ENCODE measurements around the gene SELENOF. TPM values are rescaled to one million over a fixed set of nuclear protein-coding genes. Genes with fewer than 3 reads are reported as not detected.

Gene SELENOF
- total RNA-seq, 2 experiments from 2014 or later, result 128 to 162 TPM

DNA sequence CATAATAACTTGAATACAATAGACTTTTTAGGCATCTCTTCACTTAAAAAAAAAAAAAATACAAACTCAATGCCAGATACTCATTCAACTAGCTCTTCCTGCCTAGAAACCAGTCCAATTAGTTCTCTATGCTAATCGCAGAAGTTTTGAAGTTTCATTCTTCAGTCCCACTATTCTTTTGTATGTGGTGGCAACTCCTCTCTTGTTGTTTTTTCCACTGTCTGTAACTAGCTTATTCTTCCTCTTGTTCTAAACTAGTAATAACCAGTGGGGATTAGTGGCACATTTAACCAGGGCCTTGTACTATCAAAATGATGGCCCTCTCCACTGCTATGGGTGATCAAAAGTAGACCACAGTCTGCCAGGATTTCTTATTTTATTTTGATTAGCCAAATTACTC, 52.5 kb downstream of the SELENOF start:
- DNase-seq, result no peak
- Mint-ChIP-seq H3K36me3 (peaks cover 13% of the 10 kb centered on the region), H3K4me3 (no peak overlapping the region), H3K9me3 (ENCODE audit: low read depth) (no peaks in the 10 kb centered on the region), H3K4me1 (no peaks in the 10 kb centered on the region), H3K27me3 (no peaks in the 10 kb centered on the region), H3K27ac (no peak overlapping the region)
- ATAC-seq, result no peak
- CTCF ChIA-PET, result no interaction called here

- CTCF ChIA-PET, result interaction anchor here (0.6 kb wide), 1 partner anchor 15 kb away, joined by 3 read pairs; no protein-coding TSS in a partner anchor
Measured at GRCh38 chr1:86860424-86860823, 53.5 kb downstream of the SELENOF start.

DNA sequence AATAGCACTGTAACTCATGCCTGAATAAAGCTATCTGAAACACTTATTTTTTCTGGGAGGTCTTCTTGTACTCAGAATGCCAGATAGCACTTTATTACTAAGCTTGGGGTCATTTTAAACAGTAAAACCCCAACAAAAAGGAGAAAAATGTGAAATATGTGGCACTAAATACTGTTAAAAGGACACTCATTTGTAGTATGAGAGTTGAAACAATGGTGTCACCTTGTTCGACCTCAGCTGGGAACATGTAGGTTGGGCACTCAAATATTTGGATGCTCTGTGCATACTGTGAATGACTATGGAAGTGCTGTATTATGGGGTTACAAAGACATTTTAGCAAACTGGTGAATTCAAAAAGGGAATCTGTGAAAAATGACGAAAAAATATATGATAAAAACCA, 53.9 kb downstream of the SELENOF start:
- CTCF ChIA-PET, result no interaction called here

More at GRCh38 chr1:86860424-86860823, 53.5 kb downstream of the SELENOF start:
- no peaks in the 10 kb centered on the region for H3K4me1 Mint-ChIP-seq
- ATAC-seq, result no peak
- no peaks in the 10 kb centered on the region for H3K27me3 Mint-ChIP-seq
- no peak overlapping the region for H3K4me3 Mint-ChIP-seq
- no peak overlapping the region for H3K27ac Mint-ChIP-seq
- peaks cover 8% of the 10 kb centered on the region for H3K36me3 Mint-ChIP-seq
- no peaks in the 10 kb centered on the region for H3K9me3 Mint-ChIP-seq (ENCODE audit: low read depth)
- DNase-seq, result no peak

GRCh38 chr1:86858524-86859261, 55.2 kb downstream of the SELENOF start:
- Mint-ChIP-seq H3K27me3 (no peaks in the 10 kb centered on the region), H3K4me3 (no peak overlapping the region), H3K27ac (no peak overlapping the region), H3K9me3 (ENCODE audit: low read depth) (no peaks in the 10 kb centered on the region), H3K36me3 (peaks cover 6% of the 10 kb centered on the region), H3K4me1 (no peaks in the 10 kb centered on the region)
- no peak for DNase-seq
- CTCF ChIA-PET, result interaction anchor here (0.9 kb wide), 1 partner anchor 12 kb away, joined by 3 read pairs; no protein-coding TSS in a partner anchor
- ATAC-seq, result no peak

More for the DNA sequence above, 53.9 kb downstream of the SELENOF start:
- ATAC-seq (no peak), DNase-seq (no peak)
- peaks cover 6% of the 10 kb centered on the region for H3K36me3 Mint-ChIP-seq
- no peak overlapping the region for H3K27ac Mint-ChIP-seq
- H3K27me3 Mint-ChIP-seq, result no peaks in the 10 kb centered on the region
- H3K4me3 Mint-ChIP-seq, result no peak overlapping the region
- no peaks in the 10 kb centered on the region for H3K9me3 Mint-ChIP-seq (ENCODE audit: low read depth)
- H3K4me1 Mint-ChIP-seq, result no peaks in the 10 kb centered on the region

GRCh38 chr1:86856196-86856595, 57.7 kb downstream of the SELENOF start:
- Mint-ChIP-seq H3K9me3 (ENCODE audit: low read depth) (no peaks in the 10 kb centered on the region), H3K27me3 (no peaks in the 10 kb centered on the region), H3K4me3 (no peak overlapping the region), H3K36me3 (peaks cover 3% of the 10 kb centered on the region), H3K4me1 (no peaks in the 10 kb centered on the region), H3K27ac (no peak overlapping the region)
- CTCF ChIA-PET, result interaction anchor here (0.6 to 1.1 kb wide), 3 partner anchors 11 to 360 kb away, joined by 3 read pairs; no protein-coding TSS in a partner anchor
- DNase-seq (no peak), ATAC-seq (no peak)

DNA sequence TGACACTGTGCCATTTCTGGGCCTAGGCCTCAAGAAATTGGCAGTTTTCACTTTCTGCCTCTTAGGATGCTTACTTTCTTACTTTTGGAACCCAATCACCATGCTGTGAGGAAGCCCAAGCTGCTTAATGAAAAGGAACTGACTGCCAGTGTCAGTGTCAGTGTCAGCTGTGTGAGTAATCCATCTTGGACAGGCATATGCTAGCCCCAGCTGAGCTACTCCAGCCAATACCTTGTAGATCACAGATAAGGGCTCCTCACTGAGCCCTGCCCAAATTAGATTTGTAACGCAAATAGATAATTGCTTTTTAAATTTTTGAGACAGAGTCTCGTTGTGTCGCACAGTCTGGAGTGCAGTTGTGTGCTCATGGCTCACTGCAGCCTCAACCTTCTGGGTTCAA, 59.6 kb downstream of the SELENOF start:
- Mint-ChIP-seq H3K27me3 (no peaks in the 10 kb centered on the region), H3K4me1 (no peaks in the 10 kb centered on the region), H3K27ac (no peak overlapping the region), H3K36me3 (no peaks in the 10 kb centered on the region), H3K9me3 (ENCODE audit: low read depth) (no peaks in the 10 kb centered on the region), H3K4me3 (no peak overlapping the region)
- ATAC-seq (no peak), DNase-seq (no peak)
- CTCF ChIA-PET, result interaction anchor here (1.1 kb wide), 1 partner anchor 21 kb away, joined by 3 read pairs; no protein-coding TSS in a partner anchor

- Mint-ChIP-seq H3K36me3 (no peaks in the 10 kb centered on the region), H3K4me3 (no peak overlapping the region), H3K4me1 (no peaks in the 10 kb centered on the region), H3K27ac (no peak overlapping the region), H3K9me3 (ENCODE audit: low read depth) (no peaks in the 10 kb centered on the region), H3K27me3 (no peaks in the 10 kb centered on the region)
- CTCF ChIA-PET, result no interaction called here
- ATAC-seq, result no peak
- DNase-seq, result no peak
Measured at GRCh38 chr1:86852782-86853408, 61.0 kb downstream of the SELENOF start.

GRCh38 chr1:86852289-86852688, 61.6 kb downstream of the SELENOF start:
- H3K27ac Mint-ChIP-seq, result no peak overlapping the region
- H3K9me3 Mint-ChIP-seq (ENCODE audit: low read depth), result no peaks in the 10 kb centered on the region
- no peak overlapping the region for H3K4me3 Mint-ChIP-seq
- ATAC-seq (no peak), DNase-seq (no peak)
- no peaks in the 10 kb centered on the region for H3K27me3 Mint-ChIP-seq
- no peaks in the 10 kb centered on the region for H3K4me1 Mint-ChIP-seq
- CTCF ChIA-PET, result no interaction called here
- H3K36me3 Mint-ChIP-seq, result no peaks in the 10 kb centered on the region

- no peak for ATAC-seq
- Mint-ChIP-seq H3K4me1 (no peaks in the 10 kb centered on the region), H3K9me3 (ENCODE audit: low read depth) (no peaks in the 10 kb centered on the region), H3K27me3 (no peaks in the 10 kb centered on the region), H3K36me3 (no peaks in the 10 kb centered on the region), H3K4me3 (no peak overlapping the region), H3K27ac (no peak overlapping the region)
- CTCF ChIA-PET, result no interaction called here
- no peak for DNase-seq
Measured at GRCh38 chr1:86849756-86850155, 64.2 kb downstream of the SELENOF start.

GRCh38 chr1:86848654-86849053, 65.3 kb downstream of the SELENOF start:
- Mint-ChIP-seq H3K27me3 (no peaks in the 10 kb centered on the region), H3K36me3 (no peaks in the 10 kb centered on the region)

DNA sequence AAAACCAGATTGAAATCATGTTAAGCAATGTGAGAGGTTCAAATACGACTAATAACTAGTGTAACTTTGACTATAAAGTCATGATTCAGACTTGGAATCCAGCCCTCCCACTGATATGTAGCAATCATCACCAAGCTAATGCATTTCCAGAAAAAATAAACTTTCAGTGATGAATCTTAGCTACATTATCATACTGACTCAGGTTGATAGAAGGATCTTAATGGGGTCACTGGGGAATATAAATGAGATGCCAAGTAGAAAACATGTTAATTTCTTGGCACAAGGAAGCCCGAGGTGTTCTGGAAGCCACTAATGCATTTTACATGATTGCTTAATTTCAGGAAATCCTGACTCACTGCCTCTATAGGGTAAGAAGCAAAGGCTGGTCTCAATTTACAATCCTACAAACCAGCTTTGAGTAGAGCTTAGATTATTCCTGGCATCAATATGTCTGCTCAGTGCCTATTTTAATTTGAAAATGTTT, 67.7 kb downstream of the SELENOF start:
- Mint-ChIP-seq H3K4me3 (no peak overlapping the region), H3K9me3 (ENCODE audit: low read depth) (no peaks in the 10 kb centered on the region), H3K27me3 (no peaks in the 10 kb centered on the region), H3K36me3 (no peaks in the 10 kb centered on the region), H3K4me1 (no peaks in the 10 kb centered on the region), H3K27ac (no peak overlapping the region)
- CTCF ChIA-PET, result no interaction called here
- DNase-seq, result no peak
- no peak for ATAC-seq

More at GRCh38 chr1:86848654-86849053, 65.3 kb downstream of the SELENOF start:
- DNase-seq, result no peak
- CTCF ChIA-PET, result no interaction called here
- H3K9me3 Mint-ChIP-seq (ENCODE audit: low read depth), result no peaks in the 10 kb centered on the region
- H3K27ac Mint-ChIP-seq, result no peak overlapping the region
- no peak overlapping the region for H3K4me3 Mint-ChIP-seq
- no peaks in the 10 kb centered on the region for H3K4me1 Mint-ChIP-seq
- ATAC-seq, result no peak

DNA sequence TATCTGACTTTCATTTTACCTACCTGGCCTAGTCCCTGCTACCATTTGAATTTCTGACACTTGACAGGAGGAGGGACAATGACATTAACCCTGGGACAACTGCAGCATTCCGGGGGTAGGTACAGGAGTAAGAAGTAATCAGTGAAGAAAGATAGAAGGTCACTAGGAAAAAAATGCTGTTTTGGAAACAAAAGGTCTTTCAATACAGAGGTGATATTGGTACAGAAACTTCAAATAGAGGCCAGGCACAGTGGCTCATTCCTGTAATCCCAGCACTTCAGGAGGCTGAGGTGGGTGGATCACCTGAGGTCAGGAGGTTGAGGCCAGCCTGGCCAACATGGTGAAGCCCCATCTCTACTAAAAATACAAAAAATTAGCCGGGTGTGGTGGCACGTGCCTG, 68.4 kb downstream of the SELENOF start:
- ATAC-seq (no peak), DNase-seq (no peak)
- Mint-ChIP-seq H3K27me3 (no peaks in the 10 kb centered on the region), H3K4me1 (no peaks in the 10 kb centered on the region), H3K4me3 (no peak overlapping the region), H3K36me3 (no peaks in the 10 kb centered on the region), H3K27ac (no peak overlapping the region), H3K9me3 (ENCODE audit: low read depth) (no peaks in the 10 kb centered on the region)
- CTCF ChIA-PET, result interaction anchor here (0.9 to 1.0 kb wide), 2 partner anchors 11 to 15 kb away, joined by 3 read pairs; no protein-coding TSS in a partner anchor

DNA sequence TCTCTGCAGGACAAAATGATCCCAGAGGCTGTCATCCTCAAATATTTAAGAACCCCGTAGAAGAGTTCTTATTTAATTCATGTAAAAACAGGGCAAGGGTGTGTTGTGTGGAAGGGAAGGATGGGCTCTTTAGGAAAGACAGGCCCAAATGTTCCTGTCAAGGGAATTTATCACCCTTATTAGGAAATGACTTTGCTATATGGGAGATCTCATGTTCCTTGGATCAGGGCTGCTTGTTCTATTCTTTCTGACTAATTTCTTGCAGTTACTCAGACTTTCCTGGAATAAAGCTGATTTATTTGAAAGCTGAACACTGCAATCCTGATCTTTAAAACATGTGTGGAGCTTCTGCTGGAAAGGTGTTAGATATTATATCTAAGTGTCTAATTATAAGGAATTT, 72.8 kb downstream of the SELENOF start:
- no peaks in the 10 kb centered on the region for H3K36me3 Mint-ChIP-seq
- H3K4me1 Mint-ChIP-seq, result no peaks in the 10 kb centered on the region
- CTCF ChIA-PET, result no interaction called here

More for the DNA sequence above, 72.8 kb downstream of the SELENOF start:
- Mint-ChIP-seq H3K27me3 (peaks cover 2% of the 10 kb centered on the region), H3K27ac (no peak overlapping the region), H3K4me3 (no peak overlapping the region), H3K9me3 (ENCODE audit: low read depth) (no peaks in the 10 kb centered on the region)
- no peak for DNase-seq
- no peak for ATAC-seq
